ENCODE measurements around the gene IMPDH2.
A peak's percentile ranks its signal among the peaks of the same experiment; 100 is the strongest.

IMPDH2 gene

GRCh38 chr3:49028673-49029562, at the start of gene IMPDH2:
Gene IMPDH2 (minus strand): TSS chr3:49029398. CDS start chr3:49029350, 48 bp downstream.
- peak; percentile 53 for DNase-seq

DNA sequence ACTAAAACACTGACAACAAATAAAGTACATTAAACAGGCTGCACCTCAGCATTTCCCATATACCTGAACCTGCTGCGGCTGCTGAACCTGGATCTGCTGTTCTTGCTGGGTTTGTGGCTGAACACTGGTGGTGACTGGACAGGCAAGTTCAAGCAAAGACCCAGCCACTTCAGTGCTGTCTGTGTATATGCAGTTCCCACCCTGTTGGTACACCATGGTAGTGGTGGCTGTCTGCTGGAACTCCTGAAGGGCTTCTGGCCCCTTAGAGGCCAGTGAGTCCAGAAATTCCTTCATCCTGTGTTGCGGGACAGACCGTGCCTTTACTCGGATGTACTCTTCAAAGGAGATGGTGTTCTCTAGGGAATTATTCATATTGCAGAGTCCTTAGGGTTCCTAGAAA, 47.4 kb upstream of the IMPDH2 start:
- DNase-seq, result no peak

GRCh38 chr3:49076116-49076515, 46.9 kb upstream of the IMPDH2 start:
- no peak for DNase-seq

- no peak for DNase-seq
These were observed 28.8 kb upstream of the IMPDH2 start for GRCh38 chr3:49058011-49058410.

DNA sequence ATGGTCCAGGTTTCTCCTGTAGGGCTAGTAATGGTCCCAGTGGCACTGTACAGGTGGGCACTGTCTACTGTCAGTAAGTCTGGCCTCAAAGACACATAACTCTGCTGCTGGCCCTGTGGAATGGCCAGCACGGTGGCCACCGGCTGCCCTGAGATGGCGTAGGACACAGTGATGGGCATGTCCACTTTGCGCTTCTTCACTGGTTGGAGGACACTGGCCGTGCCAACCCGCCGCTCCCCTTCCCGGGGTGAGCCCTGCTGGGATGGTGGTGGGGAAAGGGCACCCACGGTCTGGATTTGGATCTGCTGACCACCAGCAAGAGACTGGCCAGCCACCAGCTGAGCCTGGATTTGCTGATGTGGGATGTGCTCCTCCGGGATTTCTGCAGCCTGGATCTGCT, 28.1 kb upstream of the IMPDH2 start:
- DNase-seq, result no peak

DNA sequence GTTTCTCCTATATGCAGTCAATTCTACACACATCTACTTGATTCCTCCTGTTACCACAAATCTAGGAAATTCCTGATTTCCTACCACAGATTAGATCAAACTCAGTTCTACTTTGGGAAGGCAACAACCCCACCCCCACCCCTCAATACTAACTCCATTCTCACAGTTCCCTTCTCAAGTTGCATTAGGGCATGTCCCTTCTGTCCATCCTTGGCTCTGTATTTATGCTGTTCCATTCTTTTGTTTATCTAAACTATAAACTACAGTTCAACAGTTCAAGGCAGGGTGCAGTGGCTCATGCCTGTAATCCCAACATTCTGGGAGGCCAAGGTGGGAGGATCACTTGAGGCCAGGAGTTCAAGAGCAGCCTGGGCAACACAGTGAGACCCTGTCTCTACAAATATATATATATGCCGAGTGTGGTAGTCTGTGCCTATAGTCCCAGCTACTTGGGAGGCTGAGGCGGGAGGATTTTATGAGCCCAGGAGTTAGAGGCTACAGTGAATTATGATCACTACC, 25.2 kb upstream of the IMPDH2 start:
- no peak for DNase-seq

DNA sequence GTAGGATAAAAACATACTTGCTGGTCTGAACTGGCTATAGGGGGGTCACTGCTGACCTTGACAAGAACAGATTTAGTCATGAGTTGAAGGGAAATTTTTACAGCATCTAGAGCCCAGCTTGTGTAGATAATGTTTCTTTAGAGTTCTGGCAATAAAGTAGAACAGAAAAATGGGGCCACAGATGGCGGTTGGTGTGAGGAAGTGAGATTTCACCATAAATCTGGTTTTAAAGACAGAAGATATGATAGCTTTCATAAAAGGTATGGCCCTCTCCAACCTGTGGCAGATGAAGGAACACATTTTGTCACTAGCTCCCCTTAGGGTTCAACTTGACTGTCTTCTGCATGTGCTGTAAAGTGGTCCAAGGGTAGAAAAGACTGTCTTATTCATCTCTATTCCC, 24.3 kb upstream of the IMPDH2 start:
- no peak for DNase-seq

DNA sequence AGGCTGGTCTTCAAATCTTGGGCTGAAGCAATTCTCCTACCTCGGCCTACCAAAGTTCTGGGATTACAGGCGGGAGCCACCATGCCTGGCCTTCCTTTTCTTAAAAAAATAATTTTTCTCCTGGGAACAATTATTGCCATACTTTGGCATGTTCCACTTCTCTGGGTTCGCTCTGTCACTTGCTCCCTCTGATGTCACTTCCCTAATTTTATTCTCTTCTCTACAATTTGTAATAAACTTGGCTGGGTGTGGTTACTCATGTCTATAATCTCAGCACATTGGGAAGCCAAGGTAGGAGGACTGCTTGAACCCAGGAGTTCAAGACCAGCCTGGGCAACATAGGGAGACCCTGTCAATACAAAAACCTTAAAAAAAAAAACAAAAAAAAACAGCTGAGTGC, 6.1 kb upstream of the IMPDH2 start:
- DNase-seq, result no peak

DNA sequence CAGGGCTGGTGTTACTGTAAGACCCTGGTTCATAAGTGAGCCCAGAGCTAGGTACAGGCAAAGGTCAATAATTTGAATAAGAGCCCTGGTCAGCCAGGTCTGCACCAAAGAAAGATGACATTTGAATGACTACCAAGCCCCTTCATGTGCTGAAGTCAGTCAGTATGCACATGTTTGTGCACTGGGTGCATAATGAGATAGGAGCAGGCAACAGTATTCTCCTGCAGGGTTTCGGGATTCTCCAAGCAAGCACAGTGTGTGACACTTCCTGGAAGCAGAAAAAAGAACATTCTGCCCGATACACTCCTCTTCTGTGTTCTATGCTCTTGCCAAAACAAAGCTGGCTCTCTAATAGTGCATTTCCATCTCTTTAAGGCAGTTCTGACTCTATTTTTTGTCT, 5.5 kb upstream of the IMPDH2 start:
- no peak for DNase-seq

- DNase-seq, result no peak
These were observed 3.6 kb upstream of the IMPDH2 start for GRCh38 chr3:49032646-49033304.

- no peak for DNase-seq
These were observed 1.1 kb upstream of the IMPDH2 start for GRCh38 chr3:49030321-49030720.

- no peak for DNase-seq
These were observed 326 bp upstream of the IMPDH2 start for GRCh38 chr3:49029563-49029884.

GRCh38 chr3:49028298-49028672, 913 bp downstream of the IMPDH2 start:
- no peak for DNase-seq

- no peak for DNase-seq
These were observed 1.6 kb downstream of the IMPDH2 start for GRCh38 chr3:49027634-49028033.

DNA sequence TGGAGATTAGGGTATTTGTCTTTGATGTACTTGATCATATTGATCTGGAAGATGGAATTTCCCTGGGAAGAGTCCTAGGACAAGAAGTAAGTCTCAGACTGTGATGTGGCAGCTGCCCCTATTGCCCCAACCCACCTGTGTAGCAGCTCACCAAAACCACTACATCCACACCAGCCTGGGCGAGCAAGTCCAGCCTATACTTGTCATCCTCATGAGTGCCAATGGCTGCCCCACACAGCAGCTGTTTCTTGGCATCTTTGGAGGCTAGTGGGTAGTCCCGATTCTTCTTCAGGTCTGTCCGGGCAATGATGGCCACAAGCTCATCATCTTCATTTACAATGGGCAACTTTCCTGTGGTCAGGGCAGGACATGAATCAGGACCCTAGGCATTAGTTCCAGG, 2.7 kb downstream of the IMPDH2 start:
- no peak for DNase-seq

- DNase-seq, result no peak
These were observed 3.2 kb downstream of the IMPDH2 start for GRCh38 chr3:49025793-49026520.

DNA sequence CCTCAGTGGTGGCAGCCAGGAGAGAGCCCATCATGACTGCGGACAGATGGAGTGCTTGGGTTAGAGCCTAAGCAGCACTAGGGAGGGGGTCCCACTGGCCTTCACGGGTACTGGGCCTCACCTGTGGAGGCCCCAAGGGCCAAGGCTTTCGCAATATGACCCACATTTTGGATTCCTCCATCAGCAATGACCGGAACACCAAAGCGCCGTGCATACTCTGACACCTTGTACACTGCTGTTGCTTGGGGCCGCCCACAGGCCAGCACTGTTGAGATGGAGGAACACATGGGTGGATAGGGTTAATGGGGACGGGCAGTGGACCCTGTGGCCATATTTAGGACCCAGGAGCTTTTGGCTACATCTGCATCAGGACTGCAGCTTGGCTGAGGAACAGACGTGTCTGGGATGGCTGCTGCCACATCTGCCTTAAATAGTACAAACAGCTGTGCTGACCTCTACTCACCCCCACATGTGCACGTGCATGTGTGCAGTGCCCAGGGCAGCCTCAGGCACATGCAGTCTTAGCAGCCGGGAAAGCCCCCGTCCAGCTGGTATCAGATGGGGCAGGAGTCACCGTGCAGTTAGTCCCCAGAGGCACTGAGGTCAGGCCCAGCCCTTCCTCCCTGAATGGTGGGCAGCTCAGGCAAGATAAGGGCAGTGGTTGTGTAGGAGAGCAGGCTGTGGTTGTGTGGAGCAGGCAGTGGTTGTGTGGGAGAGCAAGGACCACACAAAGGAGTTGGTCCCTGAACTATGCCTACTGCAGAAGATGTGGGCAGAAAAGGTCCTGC, 4.0 kb downstream of the IMPDH2 start:
- no peak for DNase-seq

- DNase-seq, result no peak
These were observed 4.7 kb downstream of the IMPDH2 start for GRCh38 chr3:49024449-49024848.

DNA sequence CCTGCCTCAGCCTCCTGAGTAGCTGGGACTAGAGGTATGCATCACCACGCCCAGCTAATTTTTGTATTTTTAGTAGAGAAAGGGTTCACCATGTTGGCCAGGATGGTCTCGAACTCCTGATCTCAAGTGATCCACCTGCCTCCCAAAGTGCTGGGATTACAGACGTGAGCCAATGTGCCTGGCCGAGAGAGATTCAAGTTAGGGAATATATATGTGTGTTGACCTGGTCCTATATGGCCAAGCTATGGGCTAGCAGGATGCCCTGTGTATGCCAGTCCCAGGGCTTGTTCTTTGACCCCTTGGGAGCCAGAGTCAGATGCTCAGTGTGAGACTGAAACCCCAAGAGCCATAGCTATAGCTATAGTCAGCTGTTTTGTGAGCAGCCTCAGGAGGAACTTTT, 5.4 kb downstream of the IMPDH2 start:
- DNase-seq, result no peak

DNA sequence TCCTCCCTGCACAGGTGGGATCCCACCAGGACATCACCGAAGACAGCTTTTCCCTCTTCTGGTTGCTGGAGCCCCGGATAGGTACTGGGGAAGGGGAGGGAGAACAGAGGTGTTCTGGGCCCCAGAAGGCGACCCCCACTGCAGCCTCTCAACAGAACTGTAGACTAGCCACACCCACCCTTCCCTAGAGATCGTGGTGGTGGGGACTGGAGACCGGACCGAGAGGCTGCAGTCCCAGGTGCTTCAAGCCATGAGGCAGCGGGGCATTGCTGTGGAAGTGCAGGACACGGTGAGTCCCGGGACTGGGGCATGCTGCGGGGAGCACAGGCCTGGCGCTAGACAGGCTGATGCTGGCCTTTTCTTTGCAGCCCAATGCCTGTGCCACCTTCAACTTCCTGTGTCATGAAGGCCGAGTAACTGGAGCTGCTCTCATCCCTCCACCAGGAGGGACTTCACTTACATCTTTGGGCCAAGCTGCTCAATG, 6.5 kb downstream of the IMPDH2 start:
- DNase-seq, result no peak

GRCh38 chr3:49021813-49022687, 7.1 kb downstream of the IMPDH2 start, which contains the start of gene NDUFAF3:
Gene NDUFAF3 (plus strand): TSS chr3:49022121. CDS start chr3:49022145, 24 bp downstream.
- DNase-seq, result peak; percentile 67

All from NCI-H524 treated with DMSO at 0.1 percent for 48 hours (cell line).